ENCODE measurements around the gene CCNDBP1. TPM values are rescaled to one million over a fixed set of nuclear protein-coding genes. Genes with fewer than 3 reads are reported as not detected.

Gene CCNDBP1
- total and polyA plus RNA-seq, 2 donors from 2014 or later, result 56.8 to 64.3 TPM

DNA sequence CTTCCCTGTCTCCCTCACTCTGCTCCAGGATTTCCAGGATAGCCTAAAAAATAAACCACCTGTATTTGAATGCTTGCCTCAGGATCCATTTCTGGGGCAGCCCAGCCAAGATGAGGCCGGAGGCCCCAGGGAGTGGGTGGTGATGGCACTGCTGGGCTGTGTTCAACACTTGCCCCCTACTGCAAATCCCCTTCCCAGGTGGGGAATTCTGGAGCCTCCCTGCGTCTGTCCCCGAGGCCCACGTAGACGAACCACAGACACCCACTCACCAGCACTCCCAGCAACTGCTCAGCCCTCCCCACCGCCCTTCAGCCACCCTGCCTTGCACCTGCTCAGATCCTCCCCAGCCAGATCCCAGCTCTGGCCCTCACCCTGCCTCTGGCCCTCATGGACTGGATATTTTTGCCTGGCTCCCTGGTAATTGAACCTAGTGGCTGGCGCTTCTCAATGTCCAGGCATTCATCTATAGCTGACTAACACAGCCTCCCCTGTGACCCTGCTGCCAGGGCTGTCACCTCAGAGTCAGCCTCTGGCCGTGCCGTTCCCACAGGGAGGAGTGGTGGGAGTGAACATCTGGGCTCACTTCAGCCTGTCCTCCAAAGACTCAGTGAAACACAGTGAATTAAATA is 52.8 kb downstream of the CCNDBP1 start:
- H3K27ac ChIP-seq (ENCODE audit: low read depth in 2 of 2, low read length in 2 of 2), result no peak overlapping the region
- H3K9me3 ChIP-seq (ENCODE audit: control insufficient read depth in 2 of 3, insufficient read depth in 1 of 3, low read length in 3 of 3), result no peaks in the 10 kb centered on the region
- peak in 1 of 5 donors; percentile 11 for DNase-seq
- no peak overlapping the region for H3K4me3 ChIP-seq (ENCODE audit: low read length in 3 of 3)
- TF ChIP-seq, protein P1, sequence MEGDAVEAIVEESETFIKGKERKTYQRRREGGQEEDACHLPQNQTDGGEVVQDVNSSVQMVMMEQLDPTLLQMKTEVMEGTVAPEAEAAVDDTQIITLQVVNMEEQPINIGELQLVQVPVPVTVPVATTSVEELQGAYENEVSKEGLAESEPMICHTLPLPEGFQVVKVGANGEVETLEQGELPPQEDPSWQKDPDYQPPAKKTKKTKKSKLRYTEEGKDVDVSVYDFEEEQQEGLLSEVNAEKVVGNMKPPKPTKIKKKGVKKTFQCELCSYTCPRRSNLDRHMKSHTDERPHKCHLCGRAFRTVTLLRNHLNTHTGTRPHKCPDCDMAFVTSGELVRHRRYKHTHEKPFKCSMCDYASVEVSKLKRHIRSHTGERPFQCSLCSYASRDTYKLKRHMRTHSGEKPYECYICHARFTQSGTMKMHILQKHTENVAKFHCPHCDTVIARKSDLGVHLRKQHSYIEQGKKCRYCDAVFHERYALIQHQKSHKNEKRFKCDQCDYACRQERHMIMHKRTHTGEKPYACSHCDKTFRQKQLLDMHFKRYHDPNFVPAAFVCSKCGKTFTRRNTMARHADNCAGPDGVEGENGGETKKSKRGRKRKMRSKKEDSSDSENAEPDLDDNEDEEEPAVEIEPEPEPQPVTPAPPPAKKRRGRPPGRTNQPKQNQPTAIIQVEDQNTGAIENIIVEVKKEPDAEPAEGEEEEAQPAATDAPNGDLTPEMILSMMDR (IDR thresholded peaks at IDR 0.05; ENCODE audit: borderline replicate concordance, extremely low read depth, insufficient read depth), result no peak
- no peaks in the 10 kb centered on the region for H3K36me3 ChIP-seq (ENCODE audit: control insufficient read depth in 2 of 3, insufficient read depth in 3 of 3, low read length in 3 of 3)
- H3K9ac ChIP-seq (ENCODE audit: low read length in 3 of 3), result no peak overlapping the region
- intact Hi-C loops (cut with DNase I), result no loop called here
- no peak for FAIRE-seq
- H3K27me3 ChIP-seq (ENCODE audit: control insufficient read depth, insufficient read depth, low read length), result no peaks in the 10 kb centered on the region
- no peaks in the 10 kb centered on the region for H3K4me1 ChIP-seq (ENCODE audit: control insufficient read depth in 2 of 3, insufficient read depth in 2 of 3, low read depth in 1 of 3, low read length in 3 of 3)

DNA sequence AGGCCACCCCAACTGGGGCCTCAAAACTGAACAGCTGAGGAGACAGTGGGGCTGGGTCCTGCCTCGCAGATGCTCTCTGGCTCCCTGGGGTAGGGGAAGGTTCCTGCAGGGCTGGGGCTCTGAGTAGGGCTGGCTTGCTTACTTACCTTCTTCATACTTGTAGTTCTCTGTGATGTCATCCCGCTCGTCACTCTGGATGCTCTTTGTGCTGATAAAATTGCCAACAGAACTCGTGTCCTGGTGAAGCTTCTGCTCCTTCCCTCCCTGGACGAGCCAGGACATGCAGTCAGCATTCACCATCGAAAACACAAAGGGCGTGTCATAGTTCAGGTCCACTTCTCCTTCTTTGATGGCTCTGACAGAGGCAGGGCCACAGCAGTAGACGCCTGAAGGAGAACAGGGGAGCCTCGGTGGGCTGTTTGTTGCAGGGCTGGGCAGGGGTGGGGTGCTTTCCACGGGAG is 53.5 kb downstream of the CCNDBP1 start:
- Histone ChIP-seq H3K9ac (ENCODE audit: low read length in 3 of 3) (no peak overlapping the region), H3K4me1 (ENCODE audit: control insufficient read depth in 2 of 3, insufficient read depth in 2 of 3, low read depth in 1 of 3, low read length in 3 of 3) (no peaks in the 10 kb centered on the region), H3K36me3 (ENCODE audit: control insufficient read depth in 2 of 3, insufficient read depth in 3 of 3, low read length in 3 of 3) (no peaks in the 10 kb centered on the region), H3K27ac (ENCODE audit: low read depth in 2 of 2, low read length in 2 of 2) (no peak overlapping the region), H3K9me3 (ENCODE audit: control insufficient read depth in 2 of 3, insufficient read depth in 1 of 3, low read length in 3 of 3) (no peaks in the 10 kb centered on the region), H3K4me3 (ENCODE audit: low read length in 3 of 3) (no peak overlapping the region), H3K27me3 (ENCODE audit: control insufficient read depth, insufficient read depth, low read length) (no peaks in the 10 kb centered on the region)
- intact Hi-C loops (cut with DNase I), result no loop called here
- no peak for FAIRE-seq
- no peak for DNase-seq
- TF ChIP-seq, protein P1 (IDR thresholded peaks at IDR 0.05; ENCODE audit: borderline replicate concordance, extremely low read depth, insufficient read depth), result no peak

DNA sequence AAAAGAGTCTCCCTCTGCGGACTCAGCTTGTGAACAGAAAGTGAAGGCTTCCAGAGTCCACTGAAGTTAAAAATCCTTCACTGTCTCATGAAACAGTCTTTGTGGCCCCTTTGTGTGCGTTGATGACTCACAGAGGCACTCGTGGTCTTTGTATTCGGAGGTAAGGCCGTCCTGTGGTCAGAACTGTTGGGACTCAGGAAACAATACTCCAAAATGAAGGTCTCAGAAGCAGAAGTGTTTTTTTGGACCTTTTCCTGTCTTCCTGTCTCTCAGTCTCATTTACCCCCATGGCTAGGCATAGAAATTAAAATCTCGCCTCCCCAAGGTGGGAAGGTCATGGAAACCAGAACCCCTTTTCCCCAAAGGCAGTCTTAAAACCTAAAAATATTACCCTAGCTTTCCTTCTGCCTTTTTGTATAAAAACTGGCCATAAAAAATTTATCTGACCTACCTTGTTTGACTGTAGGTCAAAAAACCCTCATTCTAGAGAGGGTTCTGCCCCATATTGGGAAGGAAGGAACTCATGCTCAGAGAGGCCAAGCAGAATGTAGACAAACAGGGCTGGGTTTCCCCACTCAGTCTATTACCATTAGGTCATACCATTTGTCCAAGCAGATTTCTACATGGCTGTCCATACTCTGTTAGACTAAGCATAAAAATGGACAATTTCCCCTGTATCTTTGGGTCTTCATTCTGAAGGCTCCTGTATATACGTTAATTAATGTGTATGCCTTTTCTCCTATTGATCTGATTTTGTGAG is 54.7 kb downstream of the CCNDBP1 start:
- Histone ChIP-seq H3K9me3 (ENCODE audit: control insufficient read depth in 2 of 3, insufficient read depth in 1 of 3, low read length in 3 of 3) (no peaks in the 10 kb centered on the region), H3K27me3 (ENCODE audit: control insufficient read depth, insufficient read depth, low read length) (no peaks in the 10 kb centered on the region), H3K4me1 (ENCODE audit: control insufficient read depth in 2 of 3, insufficient read depth in 2 of 3, low read depth in 1 of 3, low read length in 3 of 3) (no peaks in the 10 kb centered on the region), H3K9ac (ENCODE audit: low read length in 3 of 3) (no peak overlapping the region), H3K27ac (ENCODE audit: low read depth in 2 of 2, low read length in 2 of 2) (no peak overlapping the region), H3K4me3 (ENCODE audit: low read length in 3 of 3) (no peak overlapping the region), H3K36me3 (ENCODE audit: control insufficient read depth in 2 of 3, insufficient read depth in 3 of 3, low read length in 3 of 3) (no peaks in the 10 kb centered on the region)
- TF ChIP-seq, protein P1 (IDR thresholded peaks at IDR 0.05; ENCODE audit: borderline replicate concordance, extremely low read depth, insufficient read depth), result no peak
- intact Hi-C loops (cut with DNase I), result no loop called here
- DNase-seq, result no peak
- no peak for FAIRE-seq
